GM10266 (cell line): ENCODE measurements around the gene PLCB4.

Experiments used
- DNase-seq: peaks from one replicate; pipeline ENCODE4 v3.0.0; 2012; ENCODE audit errors: extremely low spot score
- CTCF ChIP-seq: IDR thresholded peaks from 2 replicates; pipeline ENCODE4 v1.5.1; 2012; ENCODE audit warnings: mild to moderate bottlenecking, low read depth; ENCODE audit not compliant: control insufficient read depth, insufficient read depth; ENCODE audit errors: missing control alignments

The PLCB4 gene

GRCh38 chr20:9400171-9401025 lies 331.5 kb downstream of the PLCB4 start:
- TF ChIP-seq CTCF, result no peak
- no peak for DNase-seq

GRCh38 chr20:9401371-9401770 lies 332.5 kb downstream of the PLCB4 start:
- DNase-seq, result no peak
- no peak for TF ChIP-seq CTCF

DNA sequence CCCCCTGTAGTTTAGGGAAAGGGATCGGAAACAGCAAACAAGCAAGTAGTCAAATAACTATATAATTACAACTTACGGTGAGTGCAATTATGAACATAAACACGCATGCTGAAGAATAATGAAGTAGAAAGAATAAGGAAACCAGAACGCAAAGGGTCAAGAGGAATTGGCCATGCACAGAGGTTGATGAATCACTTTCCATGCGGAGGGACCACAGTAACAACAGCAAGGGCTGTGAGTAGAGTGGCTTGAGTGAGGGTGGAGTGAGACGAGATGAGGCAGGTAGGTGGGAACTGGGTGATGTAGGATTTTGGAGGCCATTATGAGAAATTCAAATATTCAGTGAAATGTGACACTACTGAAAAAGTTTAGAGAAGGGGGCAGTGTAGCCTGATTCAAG lies 333.3 kb downstream of the PLCB4 start:
- no peak for DNase-seq
- no peak for TF ChIP-seq CTCF

DNA sequence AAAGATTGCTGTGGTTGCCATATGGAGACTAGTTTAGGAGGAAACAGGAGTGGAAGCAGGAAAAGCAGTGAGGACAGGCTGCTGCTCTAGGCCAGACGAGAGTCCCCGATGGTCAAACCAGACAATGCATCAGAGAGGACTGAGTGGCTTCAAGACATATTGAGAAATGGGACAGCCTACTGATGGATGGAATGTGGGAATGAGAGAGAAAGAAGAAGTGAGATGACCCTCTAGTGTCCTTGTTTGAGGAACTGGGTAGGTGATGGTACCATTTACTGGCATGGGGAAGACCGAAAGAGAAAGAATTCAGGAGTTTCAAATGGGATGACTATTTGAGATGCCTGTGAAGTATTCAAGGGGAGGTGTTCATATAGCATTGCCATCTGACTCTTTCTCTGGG lies 333.7 kb downstream of the PLCB4 start:
- no peak for TF ChIP-seq CTCF
- DNase-seq, result no peak

DNA sequence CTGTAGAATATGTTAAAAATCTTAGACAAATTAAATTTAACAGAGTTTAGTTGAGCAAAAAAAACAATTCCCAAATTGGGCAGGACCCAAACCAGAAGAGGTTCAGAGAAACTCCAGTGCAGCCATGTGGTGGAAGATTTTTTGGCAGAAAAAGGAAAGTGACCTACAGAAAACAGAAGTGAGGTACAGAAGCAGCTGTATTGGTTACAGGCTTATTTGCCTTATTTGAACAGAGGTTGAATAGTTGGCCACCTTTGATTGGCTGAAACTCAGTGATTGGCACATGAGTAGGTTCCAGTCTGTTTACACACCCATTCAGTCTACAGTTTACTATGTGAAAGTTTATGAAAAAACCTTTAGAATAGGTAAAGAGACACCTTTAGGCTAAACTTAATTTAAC lies 334.6 kb downstream of the PLCB4 start:
- DNase-seq, result no peak
- TF ChIP-seq CTCF, result no peak

DNA sequence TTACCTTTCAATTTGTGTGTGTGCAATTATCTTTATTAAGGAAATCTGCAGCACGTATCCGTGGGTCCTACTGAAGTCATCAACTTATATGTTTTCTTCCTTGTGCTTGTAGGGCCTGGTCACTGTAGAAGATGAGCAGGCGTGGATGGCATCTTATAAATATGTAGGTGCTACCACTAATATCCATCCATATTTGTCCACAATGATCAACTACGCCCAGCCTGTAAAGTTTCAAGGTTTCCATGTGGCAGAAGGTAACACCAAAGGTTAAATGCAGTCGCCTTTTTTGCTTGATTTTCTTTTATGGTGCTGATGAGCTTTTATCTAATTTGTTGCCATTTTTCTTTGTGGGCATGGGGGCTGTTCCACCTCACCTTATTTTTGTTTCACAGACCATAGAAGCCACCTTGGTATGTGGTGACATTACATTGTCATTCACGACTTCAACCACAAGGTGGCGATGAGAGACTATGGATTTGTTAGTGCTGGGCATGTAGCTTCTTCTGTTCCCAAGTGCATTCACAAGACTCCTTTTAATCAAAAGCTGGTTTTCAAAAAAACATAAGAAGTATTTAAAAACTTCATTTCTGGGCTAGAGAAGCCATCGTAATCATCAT lies 339.0 kb downstream of the PLCB4 start:
- DNase-seq, result peak; percentile 52
- peak; percentile 83 for TF ChIP-seq CTCF
